Spleen (tissue), 11 donors: Measurements from ENCODE around the gene CACNG8. TPM values are rescaled to one million over a fixed set of nuclear protein-coding genes. Genes with fewer than 3 reads are reported as not detected.

Experiments
- DNase-seq: peaks from one replicate; pipeline ENCODE4 v3.0.0-alpha.2; 2020
- H3K27ac ChIP-seq, 8 donors: fragments of 200-600 bp; sonication (generic) in 7 of 8; 1 replicate in 4 of 8; 2 replicates in 4 of 8; pipeline versions ENCODE4 v1.5.0 to v1.8.0; 2016 to 2021; ENCODE audit warnings: inconsistent platforms in 4 of 8, mild to moderate bottlenecking in 4 of 8, moderate library complexity in 1 of 8
- H3K27me3 ChIP-seq, 7 donors: fragments of 200-600 bp; sonication (generic) in 6 of 7; replicated peaks in 1 of 7; 1 replicate in 4 of 7; 2 replicates in 3 of 7; pipeline versions ENCODE4 v1.5.0 to v1.8.0; 2016 to 2021; ENCODE audit warnings: inconsistent platforms in 3 of 7, mild to moderate bottlenecking in 1 of 7
- H3K36me3 ChIP-seq, 6 donors: fragments of 200-600 bp; sonication (generic) in 5 of 6; 1 replicate in 4 of 6; 2 replicates in 2 of 6; pipeline versions ENCODE4 v1.5.0 to v1.8.0; 2016 to 2021; ENCODE audit warnings: inconsistent platforms in 2 of 6
- H3K4me1 ChIP-seq, 6 donors: fragments of 200-600 bp; sonication (generic) in 5 of 6; 1 replicate in 3 of 6; 2 replicates in 3 of 6; pipeline versions ENCODE4 v1.5.0 to v1.8.0; 2016 to 2021; ENCODE audit warnings: inconsistent platforms in 3 of 6
- H3K4me3 ChIP-seq, 8 donors: fragments of 200-600 bp; sonication (generic) in 7 of 8; 1 replicate in 4 of 8; 2 replicates in 4 of 8; pipeline versions ENCODE4 v1.5.0 to v1.8.0; 2016 to 2021; ENCODE audit warnings: inconsistent platforms in 4 of 8, mild to moderate bottlenecking in 4 of 8, moderate library complexity in 2 of 8
- H3K9me3 ChIP-seq, 8 donors: fragments of 200-600 bp; sonication (generic) in 7 of 8; 1 replicate in 4 of 8; 2 replicates in 4 of 8; pipeline versions ENCODE4 v1.5.0 to v1.8.0; 2016 to 2021; ENCODE audit warnings: inconsistent platforms in 4 of 8
- POLR2A ChIP-seq, 3 donors: fragments of 450-650 bp; IDR thresholded peaks; one replicate each; pipeline ENCODE4 v1.5.1; 2017; ENCODE audit warnings: antibody characterized with exemption in 3 of 3, mild to moderate bottlenecking in 1 of 3
- POLR2AphosphoS5 ChIP-seq, 3 donors: sonication (generic); formaldehyde crosslinking; IDR thresholded peaks; one replicate each; pipeline ENCODE4 v1.5.1; 2017; ENCODE audit warnings: antibody characterized with exemption in 3 of 3
- WGBS, 5 donors: extraction: QIAGEN DNeasy Blood & Tissue Kit in 3 of 5; methylation state at CpG; one replicate each; pipeline versions ENCODE4 v1.1.5 to v1.1.7; 2013 to 2018; 5-methylcytosine and 5-hydroxymethylcytosine counted together
- intact Hi-C: fragments of 100-400 bp; cut with DNase I; formaldehyde crosslinking; loops from one replicate; pipeline ENCODE4 v1.15.0; 2023; ENCODE audit warnings: low total_unique reads
- polyA plus RNA-seq, 3 donors: library from polyadenylated mRNA; stranded (reverse); fragments of 200-250 nt; gene quantifications; one replicate each; pipeline ENCODE4 v1.2.1, GENCODE V29; 2013
- total RNA-seq, 7 donors: library from RNA; depleted of rRNA in 3 of 7; stranded (reverse); fragments of >200 nt in 3 of 7; fragmentation: NEBNext Ultra II Directional in 4 of 7; extraction: Animal tissue kit (Norgen Biotek cat#: 25700) in 4 of 7; gene quantifications; one replicate each; pipeline versions ENCODE4 v1.1.0 to v1.2.1, GENCODE V29; 2016 to 2021
- TF ChIP-seq, protein P1 (sequence below), 11 experiments: fragments of 200-600 bp in 7 of 11; fragments of 450-650 bp in 4 of 11; sonication (generic) in 4 of 11; IDR thresholded peaks in 8 of 11; conservative IDR thresholded peaks in 3 of 11; 1 replicate in 7 of 11; 2 replicates in 4 of 11; pipeline versions ENCODE4 v1.4.0 to v1.8.0; 2016 to 2021; ENCODE audit warnings: antibody characterized with exemption in 11 of 11, inconsistent platforms in 4 of 11, mild to moderate bottlenecking in 1 of 11
- donor health status: healthy with polysubstance abuse.
- donor health status: DM: no; HTN: no; CAD: no; lungs with moderate emphysema.
- donor health status: DM: no; HTN: no; CAD: no.
- donor health status: Bipolar disorder and iron deficiency.
- donor health status: healthy.
- donor health status: DM: no; HTN: no; CAD: no.
- donor health status: DM: yes; HTN: yes; CAD: no.

The CACNG8 gene
- total and polyA plus RNA-seq, 10 donors = 0.02 to 0.11 (median 0.05) TPM; not detected in 6

DNA sequence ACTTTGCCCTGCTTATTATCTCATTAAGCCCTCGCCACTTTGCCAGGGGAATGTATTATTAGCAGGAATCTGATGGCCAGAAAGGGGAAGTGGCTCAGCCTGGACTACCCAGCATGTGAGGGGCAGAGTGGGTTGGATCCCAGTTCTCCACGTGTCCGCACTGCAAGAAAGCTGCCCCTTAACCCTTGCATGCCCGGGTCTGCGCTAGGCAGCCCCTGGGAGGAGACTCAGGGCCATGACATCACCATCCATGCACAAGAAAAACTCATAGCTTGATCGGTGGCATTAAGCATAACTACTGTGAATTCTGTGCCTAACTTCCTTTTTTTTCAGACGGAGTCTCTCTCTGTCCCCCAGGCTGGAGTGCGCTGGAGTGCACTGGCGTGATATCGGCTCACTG lies 8.9 kb downstream of the CACNG8 start:
- 16 to 33% (median 32%) methylated on average over 9 to 10 of the region's 10 CpGs for WGBS, 5 donors
- TF ChIP-seq POLR2A (IDR thresholded peaks at IDR 0.05) (no peak), POLR2AphosphoS5 (IDR thresholded peaks at IDR 0.05) (no peak)
- TF ChIP-seq, protein P1, sequence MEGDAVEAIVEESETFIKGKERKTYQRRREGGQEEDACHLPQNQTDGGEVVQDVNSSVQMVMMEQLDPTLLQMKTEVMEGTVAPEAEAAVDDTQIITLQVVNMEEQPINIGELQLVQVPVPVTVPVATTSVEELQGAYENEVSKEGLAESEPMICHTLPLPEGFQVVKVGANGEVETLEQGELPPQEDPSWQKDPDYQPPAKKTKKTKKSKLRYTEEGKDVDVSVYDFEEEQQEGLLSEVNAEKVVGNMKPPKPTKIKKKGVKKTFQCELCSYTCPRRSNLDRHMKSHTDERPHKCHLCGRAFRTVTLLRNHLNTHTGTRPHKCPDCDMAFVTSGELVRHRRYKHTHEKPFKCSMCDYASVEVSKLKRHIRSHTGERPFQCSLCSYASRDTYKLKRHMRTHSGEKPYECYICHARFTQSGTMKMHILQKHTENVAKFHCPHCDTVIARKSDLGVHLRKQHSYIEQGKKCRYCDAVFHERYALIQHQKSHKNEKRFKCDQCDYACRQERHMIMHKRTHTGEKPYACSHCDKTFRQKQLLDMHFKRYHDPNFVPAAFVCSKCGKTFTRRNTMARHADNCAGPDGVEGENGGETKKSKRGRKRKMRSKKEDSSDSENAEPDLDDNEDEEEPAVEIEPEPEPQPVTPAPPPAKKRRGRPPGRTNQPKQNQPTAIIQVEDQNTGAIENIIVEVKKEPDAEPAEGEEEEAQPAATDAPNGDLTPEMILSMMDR (IDR thresholded peaks at IDR 0.05 in 8 of 11, conservative IDR thresholded peaks at IDR 0.05 in 3 of 11) = no peak
- no peak overlapping the region for H3K4me3 ChIP-seq
- H3K27ac ChIP-seq = no peak overlapping the region
- H3K27me3 ChIP-seq = peaks cover 0 to 86% (median 11%) of the 10 kb centered on the region in 7 donors
- no peaks in the 10 kb centered on the region for H3K36me3 ChIP-seq
- intact Hi-C loops = no loop called here
- no peak for DNase-seq
- peaks cover 0 to 5% (median 0%) of the 10 kb centered on the region in 6 donors for H3K4me1 ChIP-seq
- no peaks in the 10 kb centered on the region for H3K9me3 ChIP-seq

DNA sequence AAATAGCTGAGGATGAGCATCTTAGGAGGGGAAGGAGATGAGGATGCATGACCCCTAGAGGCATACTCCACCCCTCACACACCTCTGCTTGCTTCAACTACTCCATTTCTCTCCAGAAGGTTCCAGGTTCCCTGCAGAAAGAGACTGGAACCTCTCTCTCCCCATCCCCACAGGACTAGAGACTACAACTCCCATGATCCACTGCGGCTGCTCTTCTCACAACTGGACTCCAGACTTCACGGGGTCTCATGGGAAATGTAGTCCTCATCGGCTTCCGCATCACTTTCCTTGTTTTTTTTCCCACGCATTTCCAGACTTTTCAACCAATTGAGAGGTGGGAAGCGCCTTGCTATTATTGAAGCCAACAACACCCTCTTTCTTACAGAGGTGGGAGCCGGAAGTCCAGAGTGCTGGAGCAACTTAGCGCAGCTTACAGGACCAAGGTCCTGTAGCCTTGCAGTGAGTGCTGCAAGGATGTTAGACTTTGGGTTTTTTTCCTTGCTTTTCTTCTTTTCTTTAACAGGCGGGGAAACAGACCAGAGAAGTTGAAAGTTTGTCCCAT lies 14.8 kb downstream of the CACNG8 start:
- intact Hi-C loops = no loop called here
- no peak for DNase-seq
- Histone ChIP-seq H3K9me3 (peaks cover 0 to 35% (median 0%) of the 10 kb centered on the region in 8 donors), H3K36me3 (no peaks in the 10 kb centered on the region), H3K4me1 (peaks cover 0 to 45% (median 23%) of the 10 kb centered on the region in 6 donors), H3K4me3 (peak overlapping the region in 6 of 8 donors; percentile 17 to 63 (median 22)), H3K27ac (no peak overlapping the region), H3K27me3 (peaks cover 0 to 99% (median 62%) of the 10 kb centered on the region in 7 donors)
- 2 to 6% (median 4%) methylated on average over 9 of the region's 9 CpGs for WGBS, 5 donors
- TF ChIP-seq POLR2A (IDR thresholded peaks at IDR 0.05) = no peak
- TF ChIP-seq, protein P1 (IDR thresholded peaks at IDR 0.05 in 8 of 11, conservative IDR thresholded peaks at IDR 0.05 in 3 of 11) = no peak
- no peak for TF ChIP-seq POLR2AphosphoS5 (IDR thresholded peaks at IDR 0.05)

DNA sequence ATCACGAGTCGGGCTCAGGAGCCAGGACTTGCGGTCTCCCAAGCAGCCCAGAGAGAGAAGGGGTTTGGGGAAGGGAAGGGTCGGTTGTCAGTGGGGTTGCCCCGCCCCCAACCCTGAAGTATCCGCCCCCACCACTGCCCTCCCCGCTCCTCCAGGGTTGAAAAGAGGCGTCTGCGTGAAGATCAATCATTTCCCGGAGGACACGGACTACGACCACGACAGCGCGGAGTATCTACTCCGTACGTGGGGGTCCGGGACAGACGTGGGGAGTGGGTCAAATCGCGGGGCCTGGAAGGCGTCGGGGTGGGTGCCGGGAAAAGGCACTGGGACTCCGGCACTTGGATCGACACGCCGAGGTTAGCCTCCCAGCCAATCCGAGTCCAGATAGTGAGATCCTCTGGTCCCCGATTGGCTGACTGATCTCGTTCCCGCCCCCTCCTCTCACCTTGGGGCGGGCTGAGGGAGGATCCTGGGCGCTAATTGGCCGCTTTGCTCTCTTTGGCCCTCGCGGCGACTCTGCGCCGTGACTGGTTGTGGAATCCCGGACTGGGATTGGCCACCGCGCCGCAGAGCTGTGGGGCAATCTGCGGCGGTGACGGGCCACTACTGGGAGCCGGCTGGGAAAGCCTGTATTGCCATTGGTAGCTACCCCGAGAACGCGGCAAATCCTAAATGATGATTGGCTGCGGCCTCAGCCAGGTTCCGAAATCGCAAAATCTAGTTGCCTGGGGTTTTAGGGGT lies 15.4 kb downstream of the CACNG8 start:
- 6 to 17% (median 10%) methylated on average over 33 to 54 of the region's 54 CpGs for WGBS, 5 donors
- intact Hi-C loops = no loop called here
- Histone ChIP-seq H3K27me3 (peaks cover 0 to 99% (median 68%) of the 10 kb centered on the region in 7 donors), H3K4me3 (peak overlapping the region in 6 of 8 donors; percentile 17 to 63 (median 22)), H3K9me3 (peaks cover 0 to 41% (median 0%) of the 10 kb centered on the region in 8 donors), H3K4me1 (peaks cover 0 to 50% (median 25%) of the 10 kb centered on the region in 6 donors), H3K36me3 (no peaks in the 10 kb centered on the region), H3K27ac (no peak overlapping the region)
- no peak for DNase-seq
- TF ChIP-seq, protein P1 (IDR thresholded peaks at IDR 0.05 in 8 of 11, conservative IDR thresholded peaks at IDR 0.05 in 3 of 11) = no peak
- TF ChIP-seq POLR2AphosphoS5 (IDR thresholded peaks at IDR 0.05) = peak in 1 of 3 donors; percentile 18
